Measurements from ENCODE around the gene DHCR24. TPM values are rescaled to one million over a fixed set of nuclear protein-coding genes. Genes with fewer than 3 reads are reported as not detected.
A peak's percentile ranks its signal among the peaks of the same experiment; 100 is the strongest.

DHCR24 gene
- total and polyA plus RNA-seq, 2 of the 13 experiments (the other 11 are each of a cell fraction or from before 2014, with no cell fraction given) = 374 to 448 TPM

DNA sequence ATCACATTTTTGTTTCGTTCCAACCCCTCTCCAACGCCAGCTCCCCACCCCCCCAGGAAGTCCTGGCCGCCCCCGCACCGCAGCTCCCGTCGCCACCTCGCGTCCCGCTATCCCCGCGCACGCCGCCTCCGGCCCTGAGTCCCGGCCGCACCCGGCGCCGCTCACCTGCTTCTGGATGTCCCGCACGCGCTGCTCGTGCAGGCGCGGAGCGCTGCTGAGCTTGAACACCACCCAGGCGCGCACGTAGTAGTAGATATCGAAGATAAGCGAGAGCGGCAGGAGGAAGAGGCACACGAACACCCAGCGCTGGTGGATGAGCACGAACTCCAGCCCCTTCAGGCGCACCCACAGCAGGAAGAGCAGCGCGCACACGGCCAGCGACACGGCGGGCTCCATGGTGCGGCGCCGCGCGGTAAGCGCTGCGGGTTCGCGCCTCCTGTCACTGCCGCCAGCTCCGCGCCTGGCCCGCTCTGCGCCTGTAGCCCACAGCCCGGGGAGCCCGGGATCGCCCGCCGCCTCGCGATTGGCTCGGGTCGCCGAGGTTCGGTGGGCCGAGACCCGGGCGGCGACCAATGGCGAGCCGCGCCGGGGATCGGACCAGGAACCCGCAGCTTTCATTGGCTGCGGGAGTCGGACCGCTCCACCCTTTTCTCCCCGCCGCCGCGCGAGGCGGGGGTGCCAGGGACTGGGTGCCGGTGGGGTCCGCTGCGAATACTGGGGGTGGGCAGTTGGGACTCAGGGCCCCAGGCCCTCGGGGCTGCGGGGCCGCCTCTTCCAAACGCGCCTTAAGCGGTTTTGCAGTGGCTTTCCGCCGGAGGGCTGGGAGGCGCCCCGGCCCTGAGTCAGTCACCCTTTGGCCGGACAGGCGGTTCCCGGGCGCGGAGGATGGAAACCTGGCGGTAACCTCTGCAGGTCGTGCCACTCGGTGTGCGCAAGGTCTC lies at the start of gene DHCR24 (continued):
- TF ChIP-seq, protein P1, sequence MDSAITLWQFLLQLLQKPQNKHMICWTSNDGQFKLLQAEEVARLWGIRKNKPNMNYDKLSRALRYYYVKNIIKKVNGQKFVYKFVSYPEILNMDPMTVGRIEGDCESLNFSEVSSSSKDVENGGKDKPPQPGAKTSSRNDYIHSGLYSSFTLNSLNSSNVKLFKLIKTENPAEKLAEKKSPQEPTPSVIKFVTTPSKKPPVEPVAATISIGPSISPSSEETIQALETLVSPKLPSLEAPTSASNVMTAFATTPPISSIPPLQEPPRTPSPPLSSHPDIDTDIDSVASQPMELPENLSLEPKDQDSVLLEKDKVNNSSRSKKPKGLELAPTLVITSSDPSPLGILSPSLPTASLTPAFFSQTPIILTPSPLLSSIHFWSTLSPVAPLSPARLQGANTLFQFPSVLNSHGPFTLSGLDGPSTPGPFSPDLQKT (CRISPR knock-in tag; IDR thresholded peaks at IDR 0.05; ENCODE audit: borderline replicate concordance) = no peak; the same call in 1 of the 2 replicates
- TF ChIP-seq HNRNPK (IDR thresholded peaks at IDR 0.05; ENCODE audit: low read depth, low read length, poor library complexity, severe bottlenecking) (peak; percentile 41), TCF7 (IDR thresholded peaks at IDR 0.05; ENCODE audit: low read depth) (no peak), SP2 (CRISPR knock-in tag; IDR thresholded peaks at IDR 0.05) (peak; percentile 85), CHD2 (IDR thresholded peaks at IDR 0.05; ENCODE audit: low read depth, low read length) (0 out of 2 replicates have a peak, but pooled peaks have one; percentile 17), TAF1 (CRISPR knock-in tag; IDR thresholded peaks at IDR 0.05) (peak; percentile 99), HOXA9 (CRISPR knock-in tag; IDR thresholded peaks at IDR 0.05; ENCODE audit: borderline replicate concordance) (no peak; the same call in 1 of the 2 replicates), ZNF557 (CRISPR knock-in tag; IDR thresholded peaks at IDR 0.05) (no peak), HOXA5 (CRISPR knock-in tag; IDR thresholded peaks at IDR 0.05) (peak; percentile 48), ZNF766 (CRISPR knock-in tag; IDR thresholded peaks at IDR 0.05; ENCODE audit: borderline replicate concordance) (peak; percentile 49; the same call in 1 of the 2 replicates), KLF16 (CRISPR knock-in tag; IDR thresholded peaks at IDR 0.05) (peak in 1 of 2 experiments; percentile 40; a peak in 1 of 4 replicates), ATAD3A (CRISPR knock-in tag; IDR thresholded peaks at IDR 0.05) (no peak), ZNF629 (CRISPR knock-in tag; conservative IDR thresholded peaks at IDR 0.05) (0 out of 2 replicates have a peak, but pooled peaks have one; percentile 14), TSC22D2 (CRISPR knock-in tag; IDR thresholded peaks at IDR 0.05; ENCODE audit: borderline replicate concordance) (0 out of 2 replicates have a peak, but pooled peaks have one; percentile 1), KDM5A (IDR thresholded peaks at IDR 0.05; ENCODE audit: borderline replicate concordance, low read length) (peak; percentile 73), ZNF207 (IDR thresholded peaks at IDR 0.05; ENCODE audit: borderline replicate concordance) (no peak), NKX3-1 (CRISPR knock-in tag; IDR thresholded peaks at IDR 0.05) (peak; percentile 82), MYNN (CRISPR knock-in tag; IDR thresholded peaks at IDR 0.05; ENCODE audit: low read depth) (no peak), ZNF652 (CRISPR knock-in tag; IDR thresholded peaks at IDR 0.05; ENCODE audit: borderline replicate concordance, low read depth) (no peak), ZNF572 (CRISPR knock-in tag; IDR thresholded peaks at IDR 0.05) (no peak)
- TF ChIP-seq, protein P2, sequence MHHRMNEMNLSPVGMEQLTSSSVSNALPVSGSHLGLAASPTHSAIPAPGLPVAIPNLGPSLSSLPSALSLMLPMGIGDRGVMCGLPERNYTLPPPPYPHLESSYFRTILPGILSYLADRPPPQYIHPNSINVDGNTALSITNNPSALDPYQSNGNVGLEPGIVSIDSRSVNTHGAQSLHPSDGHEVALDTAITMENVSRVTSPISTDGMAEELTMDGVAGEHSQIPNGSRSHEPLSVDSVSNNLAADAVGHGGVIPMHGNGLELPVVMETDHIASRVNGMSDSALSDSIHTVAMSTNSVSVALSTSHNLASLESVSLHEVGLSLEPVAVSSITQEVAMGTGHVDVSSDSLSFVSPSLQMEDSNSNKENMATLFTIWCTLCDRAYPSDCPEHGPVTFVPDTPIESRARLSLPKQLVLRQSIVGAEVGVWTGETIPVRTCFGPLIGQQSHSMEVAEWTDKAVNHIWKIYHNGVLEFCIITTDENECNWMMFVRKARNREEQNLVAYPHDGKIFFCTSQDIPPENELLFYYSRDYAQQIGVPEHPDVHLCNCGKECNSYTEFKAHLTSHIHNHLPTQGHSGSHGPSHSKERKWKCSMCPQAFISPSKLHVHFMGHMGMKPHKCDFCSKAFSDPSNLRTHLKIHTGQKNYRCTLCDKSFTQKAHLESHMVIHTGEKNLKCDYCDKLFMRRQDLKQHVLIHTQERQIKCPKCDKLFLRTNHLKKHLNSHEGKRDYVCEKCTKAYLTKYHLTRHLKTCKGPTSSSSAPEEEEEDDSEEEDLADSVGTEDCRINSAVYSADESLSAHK (CRISPR knock-in tag; IDR thresholded peaks at IDR 0.05; ENCODE audit: borderline replicate concordance) = no peak
- TF ChIP-seq, protein P3, sequence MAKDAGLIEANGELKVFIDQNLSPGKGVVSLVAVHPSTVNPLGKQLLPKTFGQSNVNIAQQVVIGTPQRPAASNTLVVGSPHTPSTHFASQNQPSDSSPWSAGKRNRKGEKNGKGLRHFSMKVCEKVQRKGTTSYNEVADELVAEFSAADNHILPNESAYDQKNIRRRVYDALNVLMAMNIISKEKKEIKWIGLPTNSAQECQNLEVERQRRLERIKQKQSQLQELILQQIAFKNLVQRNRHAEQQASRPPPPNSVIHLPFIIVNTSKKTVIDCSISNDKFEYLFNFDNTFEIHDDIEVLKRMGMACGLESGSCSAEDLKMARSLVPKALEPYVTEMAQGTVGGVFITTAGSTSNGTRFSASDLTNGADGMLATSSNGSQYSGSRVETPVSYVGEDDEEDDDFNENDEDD (CRISPR knock-in tag; IDR thresholded peaks at IDR 0.05; ENCODE audit: borderline replicate concordance) = peak; percentile 66
- TF ChIP-seq, protein P4, sequence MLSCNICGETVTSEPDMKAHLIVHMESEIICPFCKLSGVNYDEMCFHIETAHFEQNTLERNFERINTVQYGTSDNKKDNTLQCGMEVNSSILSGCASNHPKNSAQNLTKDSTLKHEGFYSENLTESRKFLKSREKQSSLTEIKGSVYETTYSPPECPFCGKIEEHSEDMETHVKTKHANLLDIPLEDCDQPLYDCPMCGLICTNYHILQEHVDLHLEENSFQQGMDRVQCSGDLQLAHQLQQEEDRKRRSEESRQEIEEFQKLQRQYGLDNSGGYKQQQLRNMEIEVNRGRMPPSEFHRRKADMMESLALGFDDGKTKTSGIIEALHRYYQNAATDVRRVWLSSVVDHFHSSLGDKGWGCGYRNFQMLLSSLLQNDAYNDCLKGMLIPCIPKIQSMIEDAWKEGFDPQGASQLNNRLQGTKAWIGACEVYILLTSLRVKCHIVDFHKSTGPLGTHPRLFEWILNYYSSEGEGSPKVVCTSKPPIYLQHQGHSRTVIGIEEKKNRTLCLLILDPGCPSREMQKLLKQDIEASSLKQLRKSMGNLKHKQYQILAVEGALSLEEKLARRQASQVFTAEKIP (CRISPR knock-in tag; IDR thresholded peaks at IDR 0.05; ENCODE audit: borderline replicate concordance) = no peak

Data from HepG2 (cell line).